ENCODE measurements around the gene CERT1.

DNA sequence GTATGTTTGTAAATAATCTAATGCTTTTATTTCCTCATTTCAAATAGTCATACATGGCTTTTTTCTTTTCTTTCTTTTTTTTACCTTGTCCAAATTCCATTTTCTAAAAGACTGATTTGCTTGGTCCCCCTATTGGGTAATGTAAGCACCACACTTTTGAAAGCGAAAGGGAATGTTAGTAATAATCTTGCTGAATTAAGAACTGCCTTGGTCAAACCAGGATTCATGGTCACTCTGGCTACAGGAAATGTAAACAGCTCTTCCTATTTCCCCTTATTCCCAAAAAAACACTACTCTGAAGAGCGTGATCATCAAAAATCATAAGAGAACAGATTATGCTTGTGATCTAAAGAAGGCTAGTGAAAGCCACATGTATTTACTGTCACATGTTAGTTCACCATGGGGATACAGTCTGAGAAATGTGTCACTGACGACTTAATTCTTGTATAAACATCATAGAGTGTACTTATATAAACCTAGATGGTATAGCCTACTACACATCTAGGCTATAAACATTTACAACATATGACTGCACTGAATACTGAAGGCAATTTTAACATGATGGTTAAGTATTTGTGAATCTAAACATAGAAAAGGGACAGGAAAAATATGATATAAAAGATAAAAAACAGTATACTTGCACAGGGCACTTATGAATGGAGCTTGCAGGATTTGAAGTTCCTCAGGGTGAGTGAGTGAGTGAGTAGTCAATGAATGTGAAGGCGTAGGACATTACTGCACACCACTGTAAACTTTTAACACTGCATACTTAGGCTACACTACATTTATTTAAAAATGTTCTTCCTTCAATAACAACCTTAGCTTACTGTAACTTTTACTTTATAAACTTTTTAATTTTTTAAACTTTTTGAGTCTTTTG lies 99.1 kb downstream of the CERT1 start:
- TF ChIP-seq, protein P1, sequence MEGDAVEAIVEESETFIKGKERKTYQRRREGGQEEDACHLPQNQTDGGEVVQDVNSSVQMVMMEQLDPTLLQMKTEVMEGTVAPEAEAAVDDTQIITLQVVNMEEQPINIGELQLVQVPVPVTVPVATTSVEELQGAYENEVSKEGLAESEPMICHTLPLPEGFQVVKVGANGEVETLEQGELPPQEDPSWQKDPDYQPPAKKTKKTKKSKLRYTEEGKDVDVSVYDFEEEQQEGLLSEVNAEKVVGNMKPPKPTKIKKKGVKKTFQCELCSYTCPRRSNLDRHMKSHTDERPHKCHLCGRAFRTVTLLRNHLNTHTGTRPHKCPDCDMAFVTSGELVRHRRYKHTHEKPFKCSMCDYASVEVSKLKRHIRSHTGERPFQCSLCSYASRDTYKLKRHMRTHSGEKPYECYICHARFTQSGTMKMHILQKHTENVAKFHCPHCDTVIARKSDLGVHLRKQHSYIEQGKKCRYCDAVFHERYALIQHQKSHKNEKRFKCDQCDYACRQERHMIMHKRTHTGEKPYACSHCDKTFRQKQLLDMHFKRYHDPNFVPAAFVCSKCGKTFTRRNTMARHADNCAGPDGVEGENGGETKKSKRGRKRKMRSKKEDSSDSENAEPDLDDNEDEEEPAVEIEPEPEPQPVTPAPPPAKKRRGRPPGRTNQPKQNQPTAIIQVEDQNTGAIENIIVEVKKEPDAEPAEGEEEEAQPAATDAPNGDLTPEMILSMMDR (IDR thresholded peaks at IDR 0.05), result no peak
- no peak for TF ChIP-seq POLR2A (IDR thresholded peaks at IDR 0.05)
